ENCODE results near the gene COX14. TPM values are rescaled to one million over a fixed set of nuclear protein-coding genes. Genes with fewer than 3 reads are reported as not detected.

COX14 gene
- total RNA-seq (10 to 100 TPM; 43.4 to 47.1 TPM), polyA plus RNA-seq (100 to 1,000 TPM; 266 to 317 (median 298) TPM), total RNA-seq (10.5 to 17.8 (median 14.3) reads per million in 6 experiments)

DNA sequence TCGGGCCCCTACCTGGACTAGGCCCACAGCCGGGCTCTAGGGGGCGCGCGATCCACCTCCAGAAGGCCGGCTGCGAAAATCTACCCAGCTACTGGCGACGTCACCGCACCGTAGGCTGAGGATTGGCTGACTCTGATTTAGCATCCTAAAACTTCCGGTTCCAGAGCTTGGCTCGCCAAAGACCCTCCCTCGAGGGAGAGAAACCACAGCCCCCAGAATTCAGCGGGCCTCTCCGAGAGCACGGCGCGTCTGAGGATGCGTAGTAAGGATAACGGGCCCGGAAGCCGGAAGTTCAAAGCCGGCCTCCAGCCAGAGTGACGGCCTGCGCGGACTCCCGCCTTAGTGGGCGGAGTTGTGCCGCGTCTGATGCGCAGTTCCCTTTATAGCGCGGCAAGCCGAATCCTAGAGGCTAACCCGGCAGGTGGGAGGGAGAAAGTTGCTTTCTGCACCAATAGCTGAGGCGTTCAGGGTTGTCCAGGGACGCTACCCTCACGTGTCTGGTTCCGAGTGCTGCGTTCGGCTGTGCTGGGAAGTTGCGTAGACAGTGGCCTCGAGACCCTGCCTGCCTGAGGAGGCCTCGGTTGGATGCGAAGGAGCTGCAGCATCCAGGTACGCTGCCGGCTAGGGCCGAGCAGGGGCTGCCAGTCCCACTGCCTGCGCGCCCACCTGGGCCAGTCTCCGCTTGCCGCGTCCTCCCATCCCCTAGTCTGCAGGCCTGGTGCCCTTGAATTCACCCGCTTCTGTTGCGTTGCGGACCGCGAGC, at the start of gene COX14:
Gene COX14 (plus strand): TSS at position 544 of the 763 bp plus-strand sequence. CDS start 7,808 bp downstream, outside the sequence.
- Mint-ChIP-seq H3K27me3 (no peaks in the 10 kb centered on the region), H3K4me1 (peaks cover 11 to 55% (median 39%) of the 10 kb centered on the region in 4 donors), H3K4me3 (peak within 1 kb of the TSS; percentile 94 to 99 (median 98)), H3K27ac (peak within 1 kb of the TSS; percentile 94 to 99 (median 98)), H3K36me3 (peaks cover 0 to 25% (median 0%) of the 10 kb centered on the region in 3 donors), H3K9me3 (no peaks in the 10 kb centered on the region)
- ATAC-seq (peak; percentile 86 to 88), DNase-seq (peak; percentile 96 to 100 (median 99))
- POLR2A ChIA-PET: interaction anchor here (0.6 to 5.0 kb wide), 35 partner anchors 9 to 1127 kb away, joined by 3 to 73 read pairs (median 4); partner anchors contain the start of genes ATF1, CERS5, CSRNP2 and DAZAP2

DNA sequence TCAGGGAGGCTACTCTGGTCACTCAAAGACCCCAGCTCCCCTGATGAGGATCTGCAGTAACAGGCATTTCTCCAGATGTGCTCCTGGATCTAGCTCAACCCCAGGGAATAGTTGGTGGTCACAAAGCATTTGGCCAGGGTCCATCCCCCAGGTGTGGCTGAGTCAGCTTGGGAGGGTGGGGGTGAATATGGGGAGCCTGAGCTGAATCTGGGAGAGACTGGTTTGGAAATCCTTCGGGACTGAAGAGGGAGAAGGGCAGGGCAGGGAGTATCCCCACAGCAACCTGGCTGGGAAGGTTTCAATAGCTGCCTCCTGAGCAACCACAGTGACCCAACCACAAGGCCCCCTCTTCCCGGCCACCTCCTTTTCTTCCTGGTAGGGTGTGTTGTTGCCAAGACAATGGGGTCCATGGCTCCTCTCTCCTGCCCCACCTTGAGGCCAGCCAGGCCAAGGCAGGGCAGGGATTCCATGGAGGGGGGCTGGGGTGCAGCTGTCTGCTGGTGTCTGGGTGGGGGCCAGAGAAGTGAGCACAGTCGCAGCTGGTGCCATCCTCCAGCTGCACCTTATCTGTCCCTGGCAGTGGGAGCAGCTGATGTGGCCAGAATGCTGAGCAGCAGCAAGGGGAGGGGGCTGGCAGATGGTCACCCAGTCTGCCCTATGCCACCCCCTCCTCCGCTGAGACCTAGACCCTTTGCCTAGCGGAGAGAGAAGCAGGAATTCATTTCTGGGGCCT, 49.1 kb upstream of the COX14 start:
- Mint-ChIP-seq H3K36me3 (no peaks in the 10 kb centered on the region), H3K27ac (no peak overlapping the region), H3K27me3 (peaks cover 0 to 11% (median 0%) of the 10 kb centered on the region in 5 donors), H3K4me3 (no peak overlapping the region), H3K4me1 (peaks cover 30 to 42% (median 36%) of the 10 kb centered on the region in 4 donors), H3K9me3 (no peaks in the 10 kb centered on the region)
- POLR2A ChIA-PET: no interaction called here
- DNase-seq: peak in 1 of 10 donors; percentile 43
- no peak for ATAC-seq

DNA sequence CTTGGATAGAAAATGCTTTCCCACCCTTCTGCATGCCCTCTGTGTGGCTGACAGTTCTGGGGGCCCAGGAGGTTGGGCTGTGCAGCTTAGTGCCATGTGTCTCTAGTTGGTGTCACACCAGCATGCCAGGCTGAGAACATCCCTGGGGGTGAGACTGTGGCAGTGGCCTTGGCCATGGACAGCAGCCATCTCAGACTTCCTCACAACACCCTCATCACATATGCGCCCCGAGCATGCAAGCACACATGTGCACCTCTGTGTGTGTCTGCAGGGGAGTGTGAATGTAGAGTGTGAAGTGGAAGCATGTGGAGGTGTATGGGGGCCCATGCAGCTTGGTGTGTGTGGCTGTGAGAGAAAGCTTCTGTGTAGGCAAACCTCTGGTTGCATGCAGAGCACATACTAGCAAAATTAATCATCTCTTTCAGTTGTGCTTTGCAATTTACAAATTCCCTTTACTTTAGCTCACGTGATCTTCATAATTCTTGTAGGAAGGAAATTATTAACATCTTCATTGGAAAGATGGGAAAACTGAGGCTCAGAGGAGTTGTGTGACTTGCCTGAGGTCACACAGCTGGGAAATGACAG, 46.2 kb upstream of the COX14 start:
- POLR2A ChIA-PET: interaction anchor here (1.0 kb wide), 1 partner anchor 19 kb away, joined by 4 read pairs; the partner anchor contains the start of gene SMARCD1
- peaks cover 0 to 5% (median 0%) of the 10 kb centered on the region in 5 donors for H3K27me3 Mint-ChIP-seq
- peak in 1 of 10 donors; percentile 43 for DNase-seq
- peaks cover 12 to 24% (median 19%) of the 10 kb centered on the region in 4 donors for H3K4me1 Mint-ChIP-seq
- H3K4me3 Mint-ChIP-seq: no peak overlapping the region
- H3K36me3 Mint-ChIP-seq: no peaks in the 10 kb centered on the region
- no peak for ATAC-seq
- H3K9me3 Mint-ChIP-seq: no peaks in the 10 kb centered on the region
- peak overlapping the region in 1 of 10 donors; percentile 61 for H3K27ac Mint-ChIP-seq

DNA sequence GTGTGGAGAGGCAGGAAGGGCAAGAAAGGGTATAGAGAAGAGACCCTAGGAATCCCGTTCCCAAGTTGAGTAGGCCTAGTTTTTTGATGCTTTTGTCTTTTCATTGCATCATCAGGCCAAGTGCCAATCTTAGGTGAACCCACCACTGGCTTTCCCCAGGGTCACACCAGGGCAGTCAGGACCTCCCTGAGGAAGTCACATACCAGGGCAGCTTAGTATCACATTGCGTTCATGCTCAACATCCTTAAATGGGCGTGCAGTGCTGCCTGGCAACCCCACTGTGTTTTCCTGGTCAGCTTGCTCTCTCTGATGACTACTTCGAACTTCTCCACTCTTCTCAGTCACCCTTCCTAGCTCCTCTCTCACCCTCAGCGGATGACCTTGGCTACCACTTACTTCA, 45.6 kb upstream of the COX14 start:
- H3K36me3 Mint-ChIP-seq: no peaks in the 10 kb centered on the region
- peak in 1 of 10 donors; percentile 35 for DNase-seq
- ATAC-seq: no peak
- POLR2A ChIA-PET: interaction anchor here (1.0 kb wide), 1 partner anchor 19 kb away, joined by 4 read pairs; the partner anchor contains the start of gene SMARCD1
- H3K9me3 Mint-ChIP-seq: no peaks in the 10 kb centered on the region
- H3K4me3 Mint-ChIP-seq: no peak overlapping the region
- H3K27me3 Mint-ChIP-seq: peaks cover 0 to 5% (median 0%) of the 10 kb centered on the region in 5 donors
- peaks cover 7 to 19% (median 14%) of the 10 kb centered on the region in 4 donors for H3K4me1 Mint-ChIP-seq
- no peak overlapping the region for H3K27ac Mint-ChIP-seq

DNA sequence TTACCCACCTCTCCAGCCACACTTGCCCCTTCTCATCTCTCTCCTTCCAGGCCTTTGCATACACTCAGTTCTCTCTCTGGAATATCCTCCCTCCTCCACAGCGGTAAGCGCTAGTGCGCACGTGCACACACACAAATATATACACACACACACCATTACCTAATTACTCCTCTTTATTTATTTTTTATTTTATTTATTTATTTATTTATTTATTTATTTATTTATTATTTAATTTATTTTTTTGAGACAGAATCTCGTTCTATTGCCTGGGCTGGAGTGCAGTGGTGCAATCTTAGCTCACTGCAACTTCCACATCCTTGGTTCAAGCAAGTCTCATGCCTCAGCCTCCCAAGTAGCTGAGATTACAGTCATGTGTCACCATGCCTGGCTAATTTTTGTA, 43.0 kb upstream of the COX14 start:
- Mint-ChIP-seq H3K4me3 (no peak overlapping the region), H3K27ac (no peak overlapping the region), H3K27me3 (peaks cover 0 to 1% (median 0%) of the 10 kb centered on the region in 5 donors), H3K9me3 (no peaks in the 10 kb centered on the region), H3K36me3 (no peaks in the 10 kb centered on the region), H3K4me1 (peaks cover 4 to 10% (median 7%) of the 10 kb centered on the region in 4 donors)
- DNase-seq (no peak), ATAC-seq (no peak)
- POLR2A ChIA-PET: interaction anchor here (0.6 kb wide), 1 partner anchor 154 kb away, joined by 3 read pairs; no protein-coding TSS in a partner anchor

DNA sequence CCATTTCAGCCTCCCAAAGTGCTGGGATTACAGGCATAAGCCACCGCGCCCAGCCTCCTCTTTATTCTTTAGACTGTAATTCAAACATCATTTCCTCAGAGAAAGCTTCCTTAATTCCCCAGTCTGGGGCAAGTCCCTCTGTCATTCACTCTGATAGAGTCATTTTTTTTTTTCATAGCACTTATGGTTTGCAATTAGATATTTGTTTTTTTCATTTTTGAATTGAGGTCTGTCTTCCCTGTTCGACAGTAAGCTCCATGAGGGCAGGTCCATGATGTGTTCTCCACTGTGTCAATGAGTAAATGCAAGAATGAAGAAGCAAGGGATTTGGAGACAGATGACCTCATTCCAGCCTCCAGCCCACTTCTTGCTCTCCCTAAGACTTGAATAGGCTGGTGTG, 42.5 kb upstream of the COX14 start:
- H3K36me3 Mint-ChIP-seq: no peaks in the 10 kb centered on the region
- POLR2A ChIA-PET: interaction anchor here (0.6 kb wide), 1 partner anchor 153 kb away, joined by 3 read pairs; no protein-coding TSS in a partner anchor
- ATAC-seq: no peak
- H3K27me3 Mint-ChIP-seq: peaks cover 0 to under 1% (median 0%) of the 10 kb centered on the region in 5 donors
- H3K9me3 Mint-ChIP-seq: no peaks in the 10 kb centered on the region
- H3K27ac Mint-ChIP-seq: no peak overlapping the region
- DNase-seq: no peak
- no peak overlapping the region for H3K4me3 Mint-ChIP-seq
- H3K4me1 Mint-ChIP-seq: peaks cover 4 to 10% (median 7%) of the 10 kb centered on the region in 4 donors

DNA sequence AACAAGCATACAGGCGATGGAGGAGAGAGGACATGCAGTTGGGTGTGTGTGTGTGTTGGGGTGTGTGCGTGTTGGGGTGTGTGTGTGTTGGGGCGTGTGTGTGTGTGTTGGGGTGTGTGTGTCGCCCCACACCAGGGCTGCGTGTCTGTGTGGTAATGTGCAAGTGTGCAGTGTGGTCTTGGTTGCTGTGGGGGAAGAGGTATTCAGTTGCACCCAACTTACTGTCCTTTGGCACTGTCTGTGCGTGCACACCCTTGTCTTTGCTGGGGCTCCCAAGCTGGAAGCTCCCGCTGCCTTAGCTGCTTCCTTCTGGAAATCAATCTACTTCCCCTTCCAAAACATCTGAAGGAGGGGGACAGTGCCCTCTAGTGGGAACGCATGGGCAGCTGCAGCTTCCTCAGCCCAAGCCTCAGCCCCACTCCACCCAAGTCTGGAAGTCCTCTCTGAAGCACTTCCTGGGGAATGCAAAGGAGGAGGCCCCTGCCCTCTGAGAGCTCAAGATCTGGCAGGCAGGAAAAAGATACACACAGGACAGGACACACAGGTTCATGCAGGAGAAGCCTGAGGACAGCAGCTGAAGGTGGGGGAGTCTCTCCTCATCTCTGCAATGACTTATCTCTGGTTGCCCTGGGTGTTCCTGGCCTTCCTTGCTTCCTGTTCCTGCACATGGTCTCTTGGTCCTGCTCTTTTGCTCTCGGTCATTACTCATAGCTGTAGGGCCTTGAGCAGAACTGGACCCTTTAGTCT, 41.5 kb upstream of the COX14 start:
- Mint-ChIP-seq H3K27me3 (no peaks in the 10 kb centered on the region), H3K27ac (peak overlapping the region in 2 of 10 donors; percentile 21 to 43), H3K36me3 (no peaks in the 10 kb centered on the region), H3K9me3 (no peaks in the 10 kb centered on the region), H3K4me1 (peaks cover 6 to 17% (median 11%) of the 10 kb centered on the region in 4 donors), H3K4me3 (no peak overlapping the region)
- peak; percentile 29 to 81 (median 63) for DNase-seq
- POLR2A ChIA-PET: interaction anchor here (0.5 to 1.4 kb wide), 5 partner anchors 12 to 31 kb away, joined by 3 to 6 read pairs (median 4); no protein-coding TSS in a partner anchor
- peak; percentile 63 to 66 for ATAC-seq

DNA sequence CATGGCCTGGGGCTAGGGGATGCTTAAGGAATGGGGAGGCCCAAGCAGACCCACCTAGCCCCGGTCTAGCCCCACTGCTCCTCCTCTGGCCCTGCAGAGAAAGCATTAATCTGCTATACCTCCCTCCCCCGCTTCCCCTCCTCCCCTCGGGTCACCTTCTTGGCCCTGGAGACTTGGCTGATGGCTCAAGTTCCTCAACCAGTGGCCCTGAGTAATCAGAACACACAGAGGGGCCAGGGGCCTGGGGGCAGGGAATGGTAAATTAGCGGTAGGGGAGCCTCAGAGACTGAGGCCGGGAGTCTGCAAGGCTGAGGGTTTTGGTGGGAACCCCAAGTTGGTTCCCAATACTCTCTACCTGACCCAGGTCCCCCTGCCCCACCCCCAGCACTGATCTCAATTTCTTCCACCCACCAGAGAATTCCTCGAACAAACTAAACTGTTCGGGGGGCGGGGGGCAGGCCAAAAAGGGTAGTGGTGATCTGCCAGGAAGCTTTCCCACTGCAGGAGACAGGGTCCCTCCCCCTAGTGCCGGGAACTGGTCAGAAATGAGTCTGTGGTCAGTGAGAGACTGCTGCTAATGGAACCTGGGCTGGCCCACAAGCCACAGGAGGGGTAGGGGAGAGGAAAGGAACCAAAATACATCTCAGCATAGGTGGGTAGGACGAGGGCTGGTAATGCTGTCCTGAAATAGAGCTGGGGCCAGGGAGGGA, 39.7 kb upstream of the COX14 start:
- no peak for DNase-seq
- Mint-ChIP-seq H3K9me3 (no peaks in the 10 kb centered on the region), H3K27me3 (no peaks in the 10 kb centered on the region), H3K36me3 (no peaks in the 10 kb centered on the region), H3K27ac (no peak overlapping the region), H3K4me1 (peaks cover 6 to 17% (median 11%) of the 10 kb centered on the region in 4 donors), H3K4me3 (no peak overlapping the region)
- POLR2A ChIA-PET: interaction anchor here (1.4 kb wide), 1 partner anchor 14 kb away, joined by 4 read pairs; no protein-coding TSS in a partner anchor
- no peak for ATAC-seq

DNA sequence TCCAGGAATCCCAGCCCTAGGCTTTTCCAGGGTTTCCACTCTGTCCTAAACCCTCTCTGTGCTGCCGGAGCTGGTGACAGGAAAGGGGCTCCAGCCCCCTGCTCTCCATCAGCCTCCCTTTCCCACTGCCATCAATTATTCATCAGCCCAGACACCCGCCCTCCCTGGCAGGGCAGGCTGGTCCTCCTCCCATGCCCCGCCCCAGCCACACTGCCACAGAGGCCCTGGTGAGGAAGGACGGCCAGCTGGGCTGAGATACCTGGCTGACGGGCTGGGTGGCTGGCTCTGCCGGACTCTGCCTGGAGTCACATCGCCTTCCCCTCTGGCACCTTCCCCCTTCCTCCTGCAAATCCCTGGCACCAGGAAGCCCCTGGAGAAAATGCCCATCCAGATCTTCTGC, 38.8 kb upstream of the COX14 start:
- Mint-ChIP-seq H3K27ac (no peak overlapping the region), H3K4me3 (no peak overlapping the region), H3K4me1 (peaks cover 6 to 17% (median 12%) of the 10 kb centered on the region in 4 donors), H3K36me3 (no peaks in the 10 kb centered on the region), H3K9me3 (no peaks in the 10 kb centered on the region), H3K27me3 (no peaks in the 10 kb centered on the region)
- no peak for DNase-seq
- POLR2A ChIA-PET: no interaction called here
- ATAC-seq: no peak

DNA sequence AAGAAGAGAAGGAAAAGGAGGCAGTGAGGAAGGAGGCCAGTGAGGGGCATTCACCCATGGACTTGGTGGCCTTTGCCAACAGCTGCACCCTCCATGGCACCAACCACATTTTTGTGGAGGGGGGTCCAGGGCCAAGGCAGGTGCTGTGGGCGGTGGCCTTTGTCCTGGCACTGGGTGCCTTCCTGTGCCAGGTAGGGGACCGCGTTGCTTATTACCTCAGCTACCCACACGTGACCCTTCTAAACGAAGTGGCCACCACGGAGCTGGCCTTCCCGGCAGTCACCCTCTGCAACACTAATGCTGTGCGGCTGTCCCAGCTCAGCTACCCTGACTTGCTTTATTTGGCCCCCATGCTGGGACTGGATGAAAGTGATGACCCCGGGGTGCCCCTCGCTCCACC, 38.3 kb upstream of the COX14 start:
- no peak for ATAC-seq
- Mint-ChIP-seq H3K27ac (no peak overlapping the region), H3K4me3 (no peak overlapping the region), H3K9me3 (no peaks in the 10 kb centered on the region), H3K36me3 (no peaks in the 10 kb centered on the region), H3K27me3 (no peaks in the 10 kb centered on the region), H3K4me1 (peaks cover 6 to 17% (median 12%) of the 10 kb centered on the region in 4 donors)
- no peak for DNase-seq
- POLR2A ChIA-PET: interaction anchor here (1.0 to 1.6 kb wide), 3 partner anchors 38 to 101 kb away, joined by 3 to 9 read pairs (median 7); partner anchors contain the start of gene COX14
